Osteoblast (primary cell): ENCODE results near the gene ANKRD33B. TPM values are rescaled to one million over a fixed set of nuclear protein-coding genes. Genes with fewer than 3 reads are reported as not detected.

Experiments used
- DNase-seq: peaks from one replicate; pipeline ENCODE4 v3.0.0; 2011; ENCODE audit warnings: low spot score, mixed read lengths; ENCODE audit not compliant: insufficient read length; ENCODE audit errors: missing footprints
- H2AFZ ChIP-seq: 2 replicates; pipeline ENCODE4 v1.6.0; 2011; ENCODE audit warnings: mild to moderate bottlenecking, low read length
- H3K27ac ChIP-seq: 2 replicates; pipeline ENCODE4 v1.5.1; 2011; ENCODE audit warnings: mild to moderate bottlenecking, low read depth, low read length, moderate library complexity
- H3K27me3 ChIP-seq: 2 replicates; pipeline ENCODE4 v1.6.0; 2012; ENCODE audit warnings: mild to moderate bottlenecking, control low read depth, inconsistent platforms, low read length, moderate library complexity; ENCODE audit not compliant: insufficient read depth
- H3K36me3 ChIP-seq: 2 replicates; pipeline ENCODE4 v1.5.1; 2011; ENCODE audit warnings: mild to moderate bottlenecking, low read length, control low read depth, moderate library complexity; ENCODE audit not compliant: insufficient read depth
- H3K4me1 ChIP-seq: 2 replicates; pipeline ENCODE4 v1.5.1; 2011; ENCODE audit warnings: mild to moderate bottlenecking, low read length, control low read depth, moderate library complexity; ENCODE audit not compliant: insufficient read depth
- H3K4me2 ChIP-seq: 2 replicates; pipeline ENCODE4 v1.6.0; 2011; ENCODE audit warnings: mild to moderate bottlenecking, low read length; ENCODE audit not compliant: insufficient read depth
- H3K4me3 ChIP-seq: fragments of 200-600 bp; sonication (generic); 3 replicates; pipeline ENCODE4 v1.5.1; 2012; ENCODE audit warnings: mild to moderate bottlenecking, low read length, inconsistent platforms; ENCODE audit not compliant: insufficient read depth
- H3K79me2 ChIP-seq: 2 replicates; pipeline ENCODE4 v1.6.0; 2012; ENCODE audit warnings: mild to moderate bottlenecking, low read length, control low read depth, inconsistent platforms; ENCODE audit not compliant: insufficient read depth
- H3K9me3 ChIP-seq: 2 replicates; pipeline ENCODE4 v1.5.1; 2011; ENCODE audit warnings: low read depth, low read length, control low read depth
- H4K20me1 ChIP-seq: 2 replicates; pipeline ENCODE4 v1.6.0; 2012; ENCODE audit warnings: mild to moderate bottlenecking, low read length, control low read depth; ENCODE audit not compliant: insufficient read depth
- CTCF ChIP-seq: IDR thresholded peaks from 2 replicates; pipeline ENCODE4 v1.5.1; 2011; ENCODE audit warnings: mild to moderate bottlenecking, low read depth, low read length, moderate library complexity; ENCODE audit errors: extremely low read depth
- total RNA-seq: library from RNA; depleted of rRNA; stranded (reverse); fragments of >200 nt; gene quantifications from 2 replicates; pipeline ENCODE4 v1.2.3, GENCODE V29; 2012

The ANKRD33B gene
- total RNA-seq, 1 donor: 5.1 TPM

- H3K27me3 ChIP-seq: no peaks in the 10 kb centered on the region
- H3K4me3 ChIP-seq: peak overlapping the region; percentile 34
- peaks cover 51% of the 10 kb centered on the region for H4K20me1 ChIP-seq
- peak; percentile 87 for DNase-seq
- no peaks in the 10 kb centered on the region for H3K36me3 ChIP-seq
- H3K27ac ChIP-seq: peak overlapping the region; percentile 85
- H3K9me3 ChIP-seq: no peaks in the 10 kb centered on the region
- H3K4me1 ChIP-seq: peaks cover 30% of the 10 kb centered on the region
- H2AFZ ChIP-seq: no peak overlapping the region
- H3K79me2 ChIP-seq: peaks cover 43% of the 10 kb centered on the region
- peak overlapping the region; percentile 66 for H3K4me2 ChIP-seq
- TF ChIP-seq CTCF: no peak
Measured at GRCh38 chr5:10702040-10702629, 138.3 kb downstream of the ANKRD33B start.

GRCh38 chr5:10702911-10703491 lies 139.1 kb downstream of the ANKRD33B start:
- Histone ChIP-seq H4K20me1 (peaks cover 59% of the 10 kb centered on the region), H3K27ac (peak overlapping the region; percentile 85), H3K4me3 (no peak overlapping the region), H2AFZ (no peak overlapping the region), H3K4me1 (peaks cover 38% of the 10 kb centered on the region), H3K4me2 (peak overlapping the region; percentile 66), H3K36me3 (no peaks in the 10 kb centered on the region), H3K27me3 (no peaks in the 10 kb centered on the region), H3K9me3 (no peaks in the 10 kb centered on the region), H3K79me2 (peaks cover 45% of the 10 kb centered on the region)
- no peak for TF ChIP-seq CTCF
- no peak for DNase-seq

- no peaks in the 10 kb centered on the region for H3K27me3 ChIP-seq
- H4K20me1 ChIP-seq: peaks cover 66% of the 10 kb centered on the region
- DNase-seq: no peak
- H2AFZ ChIP-seq: no peak overlapping the region
- H3K36me3 ChIP-seq: no peaks in the 10 kb centered on the region
- TF ChIP-seq CTCF: no peak
- H3K4me2 ChIP-seq: no peak overlapping the region
- H3K27ac ChIP-seq: no peak overlapping the region
- H3K79me2 ChIP-seq: peaks cover 49% of the 10 kb centered on the region
- H3K9me3 ChIP-seq: no peaks in the 10 kb centered on the region
- H3K4me1 ChIP-seq: peaks cover 41% of the 10 kb centered on the region
- H3K4me3 ChIP-seq: no peak overlapping the region
Measured at GRCh38 chr5:10703676-10704075, 139.8 kb downstream of the ANKRD33B start.

- no peaks in the 10 kb centered on the region for H3K27me3 ChIP-seq
- H3K79me2 ChIP-seq: peaks cover 50% of the 10 kb centered on the region
- H3K27ac ChIP-seq: peak overlapping the region; percentile 62
- no peak overlapping the region for H3K4me3 ChIP-seq
- H3K9me3 ChIP-seq: no peaks in the 10 kb centered on the region
- peaks cover 41% of the 10 kb centered on the region for H3K4me1 ChIP-seq
- TF ChIP-seq CTCF: no peak
- no peak overlapping the region for H2AFZ ChIP-seq
- H3K36me3 ChIP-seq: peaks cover 9% of the 10 kb centered on the region
- peak; percentile 85 for DNase-seq
- H4K20me1 ChIP-seq: peaks cover 74% of the 10 kb centered on the region
- peak overlapping the region; percentile 2 for H3K4me2 ChIP-seq
Measured at GRCh38 chr5:10704949-10705621, 141.2 kb downstream of the ANKRD33B start.
